ENCODE results near the gene PSMB7.

Gene PSMB7

GRCh38 chr9:124409410-124409809 lies 5.8 kb downstream of the PSMB7 start:
- DNase-seq, result no peak

DNA sequence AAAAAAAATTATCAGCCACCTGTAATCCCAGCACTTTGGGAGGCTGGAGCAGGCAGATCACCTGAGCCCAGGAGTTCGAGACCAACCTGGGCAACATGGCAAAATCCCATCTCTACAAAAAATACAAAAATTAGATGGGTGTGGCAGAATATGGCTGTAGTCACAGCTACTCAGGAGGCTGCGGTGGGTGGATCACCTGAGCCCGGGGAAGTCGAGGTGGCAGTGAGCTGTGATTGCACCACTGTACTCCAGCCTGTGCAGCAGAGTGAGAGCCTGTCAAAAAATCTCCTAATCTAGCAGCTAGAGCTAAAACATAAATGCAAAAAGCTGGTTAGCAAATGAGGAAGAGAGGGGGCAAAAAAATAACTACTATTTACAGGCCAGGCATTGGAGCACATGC lies 12.0 kb downstream of the PSMB7 start:
- no peak for DNase-seq

- no peak for DNase-seq
Observed at GRCh38 chr9:124399968-124400940, 15.0 kb downstream of the PSMB7 start.

DNA sequence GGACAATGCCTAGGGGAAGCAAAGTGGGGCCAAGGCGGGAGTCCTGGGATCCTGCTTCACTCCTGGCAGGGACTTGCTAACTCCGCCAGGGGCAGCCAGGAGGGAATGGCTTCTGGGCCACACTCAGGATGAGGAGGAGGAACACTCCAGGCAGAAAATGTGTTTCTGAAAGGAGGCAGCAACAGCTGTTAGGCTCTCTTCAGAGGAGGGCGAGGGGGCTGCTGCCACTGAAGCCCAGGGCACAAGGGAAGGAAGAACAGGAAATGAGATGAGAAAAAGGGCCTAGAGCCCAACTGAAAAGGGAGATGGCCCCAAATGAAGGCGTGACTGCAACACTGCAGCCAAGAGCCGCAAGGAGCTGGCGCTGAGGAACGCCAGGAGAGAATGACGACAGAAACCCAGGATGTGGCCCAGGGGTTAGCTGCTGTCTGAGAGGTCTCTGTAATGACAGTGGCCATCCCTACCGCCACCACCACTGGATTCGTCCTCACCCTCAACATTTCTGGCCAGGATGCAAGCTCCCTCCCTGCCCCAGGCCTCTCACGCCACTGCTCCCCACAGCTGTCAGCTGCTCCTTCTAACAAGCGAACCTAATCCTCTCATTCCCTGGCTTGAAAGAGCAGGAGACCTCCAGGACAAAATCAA lies 15.8 kb downstream of the PSMB7 start:
- peak; percentile 26 for DNase-seq

GRCh38 chr9:124398191-124398935 lies 16.9 kb downstream of the PSMB7 start:
- no peak for DNase-seq

GRCh38 chr9:124395826-124396225 lies 19.4 kb downstream of the PSMB7 start:
- DNase-seq, result no peak

DNA sequence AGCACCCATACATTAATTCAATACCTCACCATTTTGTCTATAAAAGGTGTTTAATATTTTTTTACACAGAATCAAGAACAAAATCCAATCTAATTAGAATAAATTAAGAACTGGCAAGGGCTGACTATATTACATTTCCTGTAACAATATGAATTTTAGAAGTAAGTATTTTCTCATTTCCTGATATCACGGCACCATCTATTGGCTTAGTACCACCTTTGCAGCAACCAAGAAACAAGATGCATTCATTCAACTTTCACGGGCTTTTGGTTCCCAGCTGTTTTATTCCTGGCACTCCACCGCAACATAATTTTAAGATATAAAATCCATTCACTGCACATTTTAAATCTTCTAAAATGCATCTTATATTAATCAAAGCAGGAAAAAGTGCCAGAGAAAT lies 20.6 kb downstream of the PSMB7 start:
- DNase-seq, result no peak

DNA sequence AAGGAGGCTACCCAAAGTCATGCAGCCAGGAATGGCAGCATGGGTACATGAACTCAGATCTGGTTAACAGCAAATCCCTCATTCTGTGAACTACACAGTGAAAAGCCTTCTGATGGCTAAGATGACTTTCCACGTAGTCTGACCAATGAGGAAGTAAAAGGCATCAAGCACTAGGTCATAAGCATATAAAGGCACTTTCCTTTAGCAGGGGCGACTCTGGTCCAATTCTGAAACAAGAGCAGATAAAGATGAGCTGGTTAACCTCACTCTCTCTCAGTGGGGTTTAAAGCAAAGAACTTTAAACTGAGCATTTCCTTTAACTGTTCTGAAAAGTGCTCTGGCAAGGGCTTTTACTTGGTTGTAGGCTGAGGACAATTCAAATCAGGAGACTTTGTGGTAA lies 21.1 kb downstream of the PSMB7 start:
- no peak for DNase-seq

GRCh38 chr9:124392871-124393460 lies 22.3 kb downstream of the PSMB7 start:
- peak; percentile 91 for DNase-seq

GRCh38 chr9:124392254-124392870 lies 22.9 kb downstream of the PSMB7 start:
- DNase-seq, result no peak

DNA sequence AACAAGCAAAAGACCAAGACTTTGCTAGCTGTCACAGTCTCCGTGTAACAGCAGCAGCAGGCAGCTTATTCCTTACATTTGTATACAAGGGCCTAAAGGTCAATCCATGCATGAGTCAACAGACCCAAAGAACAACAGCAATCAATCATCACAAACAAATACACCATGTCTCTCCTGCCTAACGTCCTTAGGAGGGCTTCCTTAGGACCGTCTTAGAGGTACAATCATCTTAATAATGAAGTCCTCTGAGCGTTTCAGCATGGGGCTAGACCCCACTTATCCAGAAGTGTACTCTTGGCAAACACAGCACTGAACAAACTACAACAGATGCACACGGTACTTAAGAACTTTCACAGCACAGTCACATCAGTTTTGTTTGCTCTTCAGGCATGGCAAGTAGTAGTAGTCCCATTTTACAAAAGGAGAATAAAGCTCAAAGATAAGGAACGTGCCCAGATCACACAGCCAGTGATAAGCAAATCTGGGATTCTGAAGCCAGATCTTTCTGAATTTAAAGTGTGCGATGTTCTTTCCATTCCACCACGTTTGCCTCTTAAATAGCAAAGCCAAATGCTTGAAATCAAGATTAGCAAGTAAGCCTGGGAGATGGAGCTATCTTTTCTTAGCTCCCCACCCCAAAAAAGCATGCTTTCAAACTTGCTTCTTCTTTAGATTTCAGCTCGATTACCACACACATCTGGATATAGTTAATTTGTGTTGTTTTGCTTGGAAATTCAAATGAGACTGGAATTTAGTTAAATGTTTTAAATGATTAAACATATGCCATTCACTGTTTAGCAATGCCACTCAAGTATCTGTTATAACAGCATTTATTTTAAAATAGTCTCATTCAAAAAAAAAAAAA lies 24.2 kb downstream of the PSMB7 start:
- peak; percentile 56 for DNase-seq

DNA sequence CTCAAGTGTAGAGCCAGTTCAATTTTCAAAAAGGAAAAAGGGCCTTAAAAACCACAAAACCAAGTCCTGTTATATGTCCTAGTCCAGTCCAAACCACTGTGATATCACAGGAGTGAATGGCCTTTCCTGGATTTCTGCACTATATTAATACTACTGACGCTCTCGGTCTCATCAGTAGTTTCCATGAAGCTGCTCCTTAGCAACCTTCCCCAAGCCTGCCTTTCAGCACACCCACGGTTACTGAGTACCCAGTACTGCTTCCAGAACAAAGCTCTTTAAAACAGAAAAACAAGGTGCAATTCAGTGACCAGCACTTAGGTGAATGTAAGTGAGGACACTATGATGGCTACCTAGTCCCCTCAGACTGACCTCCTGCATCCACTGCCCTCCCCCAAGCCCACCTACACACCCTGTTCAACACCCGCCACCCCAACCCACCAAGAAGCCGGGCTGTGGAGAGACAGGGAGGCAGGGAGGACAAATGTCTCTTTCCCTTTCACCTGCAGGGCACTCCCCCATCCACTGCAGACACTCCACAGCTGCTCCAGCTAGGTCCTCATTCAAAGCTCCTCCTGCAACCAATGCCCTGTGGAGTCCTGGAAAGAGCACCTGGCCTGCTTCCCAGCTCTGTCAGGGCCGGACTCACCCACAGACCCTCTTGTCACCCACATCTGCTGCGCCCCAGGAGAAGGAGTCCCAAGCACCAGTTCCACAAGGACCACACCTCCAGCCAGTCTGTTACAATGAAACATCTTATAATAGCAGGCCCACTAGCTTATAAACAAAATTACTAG lies 25.9 kb downstream of the PSMB7 start:
- DNase-seq, result no peak

- no peak for DNase-seq
Observed at GRCh38 chr9:124388275-124389048, 26.8 kb downstream of the PSMB7 start.

DNA sequence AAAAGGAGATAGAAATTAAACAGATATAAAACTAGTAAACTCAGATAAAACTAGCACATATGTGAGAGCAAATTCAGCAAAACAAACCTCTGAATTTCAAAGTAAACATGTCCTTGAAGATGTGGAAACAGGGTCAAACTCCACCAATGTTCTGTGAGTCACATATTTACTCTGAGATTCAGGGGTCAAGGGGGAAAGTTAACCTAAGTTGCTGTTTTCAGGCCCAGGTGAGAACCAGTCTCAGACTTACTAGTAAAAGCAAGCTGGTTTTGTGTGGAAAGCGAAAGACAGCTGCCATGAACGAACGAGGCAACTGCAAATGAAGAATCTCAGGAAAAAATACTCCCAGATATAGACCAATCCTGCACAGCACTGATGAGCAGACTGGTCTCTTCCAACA lies 29.0 kb downstream of the PSMB7 start:
- no peak for DNase-seq

- DNase-seq, result no peak
Observed at GRCh38 chr9:124385623-124386022, 29.6 kb downstream of the PSMB7 start.

- no peak for DNase-seq
Observed at GRCh38 chr9:124384846-124385245, 30.4 kb downstream of the PSMB7 start.

- DNase-seq, result no peak
Observed at GRCh38 chr9:124384210-124384609, 31.0 kb downstream of the PSMB7 start.

DNA sequence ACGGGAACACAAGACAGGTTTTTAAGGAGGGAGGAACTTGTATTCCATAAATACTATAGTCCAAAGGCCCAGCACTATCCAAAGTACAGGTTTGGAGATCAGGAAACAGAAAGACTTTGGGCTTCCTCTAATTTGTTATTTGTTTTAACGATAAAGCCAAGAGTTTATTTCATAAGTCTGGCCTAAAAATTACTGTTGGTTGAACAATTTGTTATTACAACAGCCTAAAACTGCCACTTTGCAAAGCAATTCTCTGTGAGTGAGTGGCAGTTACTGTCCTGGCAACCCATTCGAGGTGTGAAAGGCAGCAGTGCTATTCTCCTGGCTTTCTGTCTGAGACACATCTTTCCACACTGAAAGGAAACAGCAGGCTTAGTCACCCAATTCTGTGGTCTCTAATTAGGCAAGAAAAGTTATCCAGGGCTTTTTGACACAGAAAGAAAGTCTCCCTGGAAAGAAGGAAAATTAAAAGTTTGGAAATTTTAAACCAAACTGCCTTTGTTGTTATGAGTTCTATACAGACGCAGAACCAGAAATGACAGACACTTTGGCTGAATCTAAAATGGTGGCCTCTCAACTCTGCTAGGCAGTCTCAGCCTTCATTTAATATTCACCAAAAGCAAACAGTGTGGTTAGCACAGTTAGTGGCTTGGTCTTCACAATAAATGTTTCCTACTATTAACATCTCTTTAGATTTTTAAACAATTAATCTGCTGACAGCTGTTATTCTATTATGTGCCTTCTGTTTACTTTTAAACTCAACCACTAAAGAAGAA lies 33.9 kb downstream of the PSMB7 start:
- peak; percentile 51 for DNase-seq
